ENCODE results near the gene INPP5D. TPM values are rescaled to one million over a fixed set of nuclear protein-coding genes. Genes with fewer than 3 reads are reported as not detected.

Gene INPP5D
- total and polyA plus RNA-seq, 2 of the 13 experiments (the other 11 are each of a cell fraction or from before 2014, with no cell fraction given), result 16.7 to 18.0 TPM

DNA sequence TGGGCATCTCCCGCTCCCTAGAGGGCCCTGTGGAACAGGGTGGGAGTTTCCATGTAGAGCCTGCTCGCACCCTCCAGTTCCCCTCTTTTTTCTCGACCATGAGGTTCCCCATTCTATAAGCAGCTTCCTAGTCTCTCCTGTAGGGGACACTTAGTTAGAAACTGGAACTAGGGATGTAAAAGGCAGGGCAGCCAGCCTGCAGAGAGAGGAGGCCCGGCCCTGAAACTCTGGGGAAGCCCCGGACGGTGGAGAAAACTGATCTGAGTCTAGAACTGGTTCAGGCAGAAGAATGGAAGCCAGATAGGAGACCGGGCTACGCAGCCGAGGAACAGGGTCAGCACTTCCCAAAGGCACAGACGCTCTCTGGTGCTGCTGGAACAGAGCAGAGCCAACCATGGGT lies 139.7 kb downstream of the INPP5D start:
- Histone ChIP-seq H3K36me3 (replicated peaks in 1 of 2; ENCODE audit: control insufficient read depth in 1 of 2, insufficient read depth in 2 of 2, low read length in 2 of 2) (peaks cover 9 to 40% of the 10 kb centered on the region in 2 experiments), H3K9ac (ENCODE audit: insufficient read depth, low read depth, low read length) (no peak overlapping the region), H3K4me3 (replicated peaks in 1 of 3; ENCODE audit: insufficient read depth in 1 of 3, low read depth in 2 of 3, low read length in 3 of 3) (no peak overlapping the region), H3K4me2 (ENCODE audit: low read depth, low read length) (no peak overlapping the region), H3K4me1 (ENCODE audit: insufficient read depth, low read length) (no peaks in the 10 kb centered on the region), H3K79me2 (ENCODE audit: insufficient read depth, low read length) (no peaks in the 10 kb centered on the region), H3K27ac (ENCODE audit: extremely low read length, insufficient read depth, low read length) (no peak overlapping the region), H3K27me3 (ENCODE audit: control insufficient read depth in 1 of 2, insufficient read depth in 2 of 2, low read length in 2 of 2) (no peaks in the 10 kb centered on the region), H2AFZ (ENCODE audit: low read length) (no peak overlapping the region), H4K20me1 (ENCODE audit: insufficient read depth, low read length) (no peaks in the 10 kb centered on the region), H3K9me3 (ENCODE audit: low read length) (no peaks in the 10 kb centered on the region)
- ChIA-PET CTCF (ENCODE audit: low intra/inter-chr PET ratio, low total read pairs) (no interaction called here), POLR2A (no interaction called here)
- DNase-seq (ENCODE audit: low spot score) (no peak), ATAC-seq (no peak; the same call in 2 of the 3 replicates), FAIRE-seq (no peak)
- no TSS peak for BruUV-seq (replicated peaks)
- intact Hi-C loops (cut with micrococcal nuclease; ENCODE audit: unreplicated experiment) (no loop called here), in situ Hi-C loops (cut with HindIII; ENCODE audit: extremely low pct_ligation_motif_present, low pct_unique_long_range_greater_than_20kb) (no loop called here)
- 97% methylated on average over 10 of the region's 10 CpGs for WGBS (ENCODE audit: low lambda C conversion rate)
- TF ChIP-seq SALL2 (CRISPR knock-in tag; IDR thresholded peaks at IDR 0.05) (no peak), ZNF749 (CRISPR knock-in tag; IDR thresholded peaks at IDR 0.05; ENCODE audit: borderline replicate concordance) (no peak), ZNF460 (CRISPR knock-in tag; IDR thresholded peaks at IDR 0.05; ENCODE audit: borderline replicate concordance) (no peak), ZNF550 (CRISPR knock-in tag; IDR thresholded peaks at IDR 0.05; ENCODE audit: borderline replicate concordance) (no peak), ZNF772 (CRISPR knock-in tag; IDR thresholded peaks at IDR 0.05) (no peak), ZEB1 (IDR thresholded peaks at IDR 0.05; ENCODE audit: insufficient replicate concordance, low read depth) (no peak), EZH2 (conservative IDR thresholded peaks at IDR 0.05; ENCODE audit: low read depth, low read length) (no peak), PCBP2 (optimal IDR thresholded peaks at IDR 0.05; ENCODE audit: low read depth, low read length, poor library complexity, severe bottlenecking) (no peak), MIER2 (CRISPR knock-in tag; IDR thresholded peaks at IDR 0.05) (no peak), TAF15 (IDR thresholded peaks at IDR 0.05; ENCODE audit: low read depth, low read length, poor library complexity, severe bottlenecking) (no peak), ZNF780A (CRISPR knock-in tag; IDR thresholded peaks at IDR 0.05) (no peak), CHCHD3 (CRISPR knock-in tag; IDR thresholded peaks at IDR 0.05) (no peak), BORCS8-MEF2B (CRISPR knock-in tag; IDR thresholded peaks at IDR 0.05) (no peak)
- TF ChIP-seq, protein P1, sequence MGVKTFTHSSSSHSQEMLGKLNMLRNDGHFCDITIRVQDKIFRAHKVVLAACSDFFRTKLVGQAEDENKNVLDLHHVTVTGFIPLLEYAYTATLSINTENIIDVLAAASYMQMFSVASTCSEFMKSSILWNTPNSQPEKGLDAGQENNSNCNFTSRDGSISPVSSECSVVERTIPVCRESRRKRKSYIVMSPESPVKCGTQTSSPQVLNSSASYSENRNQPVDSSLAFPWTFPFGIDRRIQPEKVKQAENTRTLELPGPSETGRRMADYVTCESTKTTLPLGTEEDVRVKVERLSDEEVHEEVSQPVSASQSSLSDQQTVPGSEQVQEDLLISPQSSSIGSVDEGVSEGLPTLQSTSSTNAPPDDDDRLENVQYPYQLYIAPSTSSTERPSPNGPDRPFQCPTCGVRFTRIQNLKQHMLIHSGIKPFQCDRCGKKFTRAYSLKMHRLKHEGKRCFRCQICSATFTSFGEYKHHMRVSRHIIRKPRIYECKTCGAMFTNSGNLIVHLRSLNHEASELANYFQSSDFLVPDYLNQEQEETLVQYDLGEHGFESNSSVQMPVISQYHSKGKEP (CRISPR knock-in tag; IDR thresholded peaks at IDR 0.05), result no peak
- TF ChIP-seq, protein P2, sequence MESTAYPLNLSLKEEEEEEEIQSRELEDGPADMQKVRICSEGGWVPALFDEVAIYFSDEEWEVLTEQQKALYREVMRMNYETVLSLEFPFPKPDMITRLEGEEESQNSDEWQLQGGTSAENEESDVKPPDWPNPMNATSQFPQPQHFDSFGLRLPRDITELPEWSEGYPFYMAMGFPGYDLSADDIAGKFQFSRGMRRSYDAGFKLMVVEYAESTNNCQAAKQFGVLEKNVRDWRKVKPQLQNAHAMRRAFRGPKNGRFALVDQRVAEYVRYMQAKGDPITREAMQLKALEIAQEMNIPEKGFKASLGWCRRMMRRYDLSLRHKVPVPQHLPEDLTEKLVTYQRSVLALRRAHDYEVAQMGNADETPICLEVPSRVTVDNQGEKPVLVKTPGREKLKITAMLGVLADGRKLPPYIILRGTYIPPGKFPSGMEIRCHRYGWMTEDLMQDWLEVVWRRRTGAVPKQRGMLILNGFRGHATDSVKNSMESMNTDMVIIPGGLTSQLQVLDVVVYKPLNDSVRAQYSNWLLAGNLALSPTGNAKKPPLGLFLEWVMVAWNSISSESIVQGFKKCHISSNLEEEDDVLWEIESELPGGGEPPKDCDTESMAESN (CRISPR knock-in tag; conservative IDR thresholded peaks at IDR 0.05), result no peak
- TF ChIP-seq, protein P3, sequence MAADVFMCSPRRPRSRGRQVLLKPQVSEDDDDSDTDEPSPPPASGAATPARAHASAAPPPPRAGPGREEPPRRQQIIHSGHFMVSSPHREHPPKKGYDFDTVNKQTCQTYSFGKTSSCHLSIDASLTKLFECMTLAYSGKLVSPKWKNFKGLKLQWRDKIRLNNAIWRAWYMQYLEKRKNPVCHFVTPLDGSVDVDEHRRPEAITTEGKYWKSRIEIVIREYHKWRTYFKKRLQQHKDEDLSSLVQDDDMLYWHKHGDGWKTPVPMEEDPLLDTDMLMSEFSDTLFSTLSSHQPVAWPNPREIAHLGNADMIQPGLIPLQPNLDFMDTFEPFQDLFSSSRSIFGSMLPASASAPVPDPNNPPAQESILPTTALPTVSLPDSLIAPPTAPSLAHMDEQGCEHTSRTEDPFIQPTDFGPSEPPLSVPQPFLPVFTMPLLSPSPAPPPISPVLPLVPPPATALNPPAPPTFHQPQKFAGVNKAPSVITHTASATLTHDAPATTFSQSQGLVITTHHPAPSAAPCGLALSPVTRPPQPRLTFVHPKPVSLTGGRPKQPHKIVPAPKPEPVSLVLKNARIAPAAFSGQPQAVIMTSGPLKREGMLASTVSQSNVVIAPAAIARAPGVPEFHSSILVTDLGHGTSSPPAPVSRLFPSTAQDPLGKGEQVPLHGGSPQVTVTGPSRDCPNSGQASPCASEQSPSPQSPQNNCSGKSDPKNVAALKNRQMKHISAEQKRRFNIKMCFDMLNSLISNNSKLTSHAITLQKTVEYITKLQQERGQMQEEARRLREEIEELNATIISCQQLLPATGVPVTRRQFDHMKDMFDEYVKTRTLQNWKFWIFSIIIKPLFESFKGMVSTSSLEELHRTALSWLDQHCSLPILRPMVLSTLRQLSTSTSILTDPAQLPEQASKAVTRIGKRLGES (CRISPR knock-in tag; IDR thresholded peaks at IDR 0.05; ENCODE audit: borderline replicate concordance), result no peak
- TF ChIP-seq, protein P4, sequence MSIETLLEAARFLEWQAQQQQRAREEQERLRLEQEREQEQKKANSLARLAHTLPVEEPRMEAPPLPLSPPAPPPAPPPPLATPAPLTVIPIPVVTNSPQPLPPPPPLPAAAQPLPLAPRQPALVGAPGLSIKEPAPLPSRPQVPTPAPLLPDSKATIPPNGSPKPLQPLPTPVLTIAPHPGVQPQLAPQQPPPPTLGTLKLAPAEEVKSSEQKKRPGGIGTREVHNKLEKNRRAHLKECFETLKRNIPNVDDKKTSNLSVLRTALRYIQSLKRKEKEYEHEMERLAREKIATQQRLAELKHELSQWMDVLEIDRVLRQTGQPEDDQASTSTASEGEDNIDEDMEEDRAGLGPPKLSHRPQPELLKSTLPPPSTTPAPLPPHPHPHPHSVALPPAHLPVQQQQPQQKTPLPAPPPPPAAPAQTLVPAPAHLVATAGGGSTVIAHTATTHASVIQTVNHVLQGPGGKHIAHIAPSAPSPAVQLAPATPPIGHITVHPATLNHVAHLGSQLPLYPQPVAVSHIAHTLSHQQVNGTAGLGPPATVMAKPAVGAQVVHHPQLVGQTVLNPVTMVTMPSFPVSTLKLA (IDR thresholded peaks at IDR 0.05), result no peak
